IPS DF 4.7 (cell line): ENCODE results near the gene PLEKHM1.

Experiments
- DNase-seq: peaks from one replicate; pipeline ENCODE4 v3.0.0-alpha.2; 2013; ENCODE audit warnings: low spot score; ENCODE audit errors: extremely low read depth

PLEKHM1 gene

DNA sequence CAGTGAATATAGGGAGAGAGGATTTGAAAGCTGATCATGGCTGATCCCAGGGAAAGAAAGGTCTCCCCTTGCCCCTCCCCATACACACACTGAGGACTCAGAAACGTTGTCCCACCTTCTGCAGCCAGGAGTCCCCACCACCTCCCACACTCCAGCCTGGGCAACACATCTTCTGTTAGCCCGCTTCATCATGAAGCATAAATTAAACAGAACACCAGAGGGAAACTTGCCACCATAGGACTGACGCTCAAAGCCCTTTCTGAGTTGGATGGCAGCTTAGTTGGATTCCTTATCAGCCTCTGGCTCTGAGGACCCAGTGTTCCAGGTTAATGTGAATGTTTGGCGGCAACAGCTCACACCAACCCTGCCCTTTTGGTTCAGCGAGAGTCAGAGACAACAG is 91.7 kb downstream of the PLEKHM1 start:
- DNase-seq = no peak

DNA sequence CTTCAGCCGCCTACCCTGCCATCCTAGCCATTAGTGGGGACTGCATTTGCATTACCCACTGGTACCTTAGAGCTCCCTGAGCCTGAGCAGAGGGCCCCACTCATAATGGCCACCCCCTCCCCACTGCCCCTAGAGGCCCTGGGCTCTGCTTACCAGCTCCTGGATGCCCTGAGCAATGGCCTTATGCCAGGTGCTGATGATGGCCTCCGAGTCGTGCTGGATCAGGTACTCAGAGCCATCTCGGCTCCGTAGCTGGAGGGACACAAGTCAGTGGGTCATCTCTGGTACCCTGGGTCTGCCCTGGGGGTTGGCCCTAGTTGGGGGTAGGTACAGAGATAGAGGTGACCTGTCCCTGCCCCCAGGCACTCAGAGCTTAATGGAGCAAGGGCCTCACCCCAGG is 92.7 kb downstream of the PLEKHM1 start:
- DNase-seq = no peak

DNA sequence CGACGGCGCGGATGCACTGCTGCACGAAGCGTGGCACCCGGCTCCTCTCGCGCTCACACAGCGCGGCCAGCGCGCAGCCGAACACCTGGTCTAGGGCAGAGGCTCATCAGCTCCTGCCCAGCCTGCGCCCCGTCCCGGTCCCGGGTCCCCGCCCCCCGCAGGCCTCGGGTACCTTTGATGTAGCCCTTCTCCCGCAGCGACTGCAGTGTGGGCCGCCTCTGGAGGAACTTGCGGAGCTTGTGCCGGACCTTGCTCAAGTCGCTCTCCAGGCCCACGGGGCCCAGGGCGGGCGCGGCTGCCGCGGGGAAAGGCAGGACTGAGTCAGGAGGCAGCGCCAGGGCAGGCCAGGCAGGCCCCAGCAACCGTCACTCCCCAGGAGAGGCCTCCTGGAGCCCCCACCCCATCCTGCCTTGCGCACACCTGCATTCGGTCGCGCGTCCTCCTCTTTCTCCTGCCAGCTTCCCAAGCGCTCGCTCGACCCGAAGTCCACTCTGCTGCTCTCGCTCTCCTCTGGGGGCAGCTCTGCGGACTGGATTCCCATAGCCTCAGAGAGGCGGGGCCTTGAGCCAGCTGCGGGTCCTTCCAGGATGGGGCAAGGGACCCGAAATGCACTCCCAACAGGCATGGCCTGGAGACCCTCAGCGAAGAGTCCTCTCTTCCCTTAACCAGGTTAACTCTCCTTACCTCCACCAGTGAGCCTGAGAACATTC is 93.9 kb downstream of the PLEKHM1 start:
- no peak for DNase-seq

DNA sequence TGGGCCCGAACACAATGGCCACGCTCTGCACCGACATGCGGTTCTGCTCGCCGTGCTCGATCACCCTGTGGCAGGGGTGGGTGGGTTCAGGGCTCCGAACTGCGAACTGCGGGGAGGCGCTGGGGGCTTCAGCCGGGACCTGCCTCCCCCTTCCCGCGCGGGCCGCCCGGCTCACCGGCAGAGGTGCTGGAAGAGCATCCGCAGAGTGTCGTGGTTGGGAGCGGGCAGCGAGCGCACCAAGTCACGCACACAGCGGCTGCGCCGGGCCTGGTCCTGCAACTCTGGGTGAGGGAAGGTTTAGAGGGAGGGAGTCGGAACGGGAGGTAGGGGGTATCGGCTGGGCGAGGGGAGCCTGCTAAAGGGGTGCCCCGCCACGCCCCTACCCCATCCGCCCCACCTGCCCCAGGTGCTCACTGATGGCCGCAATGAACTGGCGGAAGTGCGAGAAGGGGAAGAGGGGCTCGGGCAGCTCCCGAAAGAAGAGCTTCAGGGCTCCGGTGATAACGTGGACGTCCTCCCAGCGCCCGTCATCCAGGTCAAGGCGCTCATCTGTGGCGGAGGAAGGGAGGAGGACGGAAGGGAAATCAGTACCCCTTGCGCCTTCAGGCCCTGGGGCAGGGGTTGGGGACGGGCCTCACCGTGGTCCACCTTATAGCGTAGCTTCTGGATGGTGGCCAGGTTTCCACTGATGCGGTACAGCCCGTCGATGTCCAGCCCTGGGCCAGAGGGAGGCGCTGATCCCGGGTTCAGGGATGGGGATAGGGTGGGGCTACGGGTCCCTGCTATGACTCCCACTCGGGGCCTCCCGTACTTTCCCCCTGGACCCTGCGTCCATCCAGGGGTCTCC is 94.7 kb downstream of the PLEKHM1 start:
- DNase-seq = no peak

DNA sequence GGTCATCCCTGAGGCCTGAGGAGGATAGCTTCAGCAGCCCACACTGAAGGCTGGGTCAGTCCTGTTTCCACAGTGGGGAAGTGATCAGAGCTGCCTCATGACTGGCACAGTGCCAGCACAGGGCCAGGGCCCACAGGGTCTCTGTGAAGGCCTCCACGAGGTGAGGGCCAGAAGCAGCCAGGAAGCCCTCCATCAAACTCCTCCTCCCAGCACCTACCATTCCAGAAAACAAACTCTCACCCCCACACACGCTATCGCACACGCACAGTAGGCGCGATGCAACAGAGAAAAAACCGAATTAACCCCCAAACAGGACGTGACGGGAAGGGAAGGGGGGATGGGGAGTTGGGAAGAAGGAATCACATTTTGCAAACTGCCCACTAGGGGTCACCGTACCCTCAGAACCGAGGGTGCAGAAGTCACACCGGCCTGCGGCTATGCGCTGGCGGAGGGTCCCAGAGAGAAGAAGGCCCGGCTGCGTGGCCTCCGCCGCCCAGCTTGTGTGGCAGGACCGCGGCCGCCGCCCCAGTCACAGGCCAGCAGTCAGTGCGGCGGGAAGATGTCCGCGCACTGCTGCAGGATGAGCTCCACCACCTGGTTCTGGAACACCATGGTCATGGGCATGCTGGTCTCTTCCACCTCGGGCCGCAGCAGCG is 95.5 kb downstream of the PLEKHM1 start:
- DNase-seq = peak; percentile 85

- DNase-seq = no peak
Measured at GRCh38 chr17:45394564-45394912, 96.0 kb downstream of the PLEKHM1 start.

DNA sequence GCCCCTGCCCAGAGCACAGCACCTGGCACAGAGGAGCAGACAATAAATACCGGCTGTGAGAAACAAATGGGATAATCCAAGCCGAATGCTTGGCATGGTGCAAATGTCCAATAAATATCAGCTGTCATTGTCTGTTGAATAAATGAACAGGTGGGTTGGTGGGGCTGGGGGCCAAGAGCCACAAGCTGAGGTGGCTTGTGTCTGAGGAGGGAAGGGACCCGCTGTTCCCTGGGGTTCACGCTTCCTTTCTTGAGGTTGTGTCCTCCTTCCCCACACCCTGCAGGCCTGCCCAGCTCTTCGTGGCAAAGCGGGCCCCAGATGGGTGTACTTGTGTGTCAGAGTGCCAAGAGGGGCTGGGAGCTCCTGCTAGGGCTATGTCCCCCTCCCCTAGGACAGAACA is 96.4 kb downstream of the PLEKHM1 start:
- DNase-seq = no peak

DNA sequence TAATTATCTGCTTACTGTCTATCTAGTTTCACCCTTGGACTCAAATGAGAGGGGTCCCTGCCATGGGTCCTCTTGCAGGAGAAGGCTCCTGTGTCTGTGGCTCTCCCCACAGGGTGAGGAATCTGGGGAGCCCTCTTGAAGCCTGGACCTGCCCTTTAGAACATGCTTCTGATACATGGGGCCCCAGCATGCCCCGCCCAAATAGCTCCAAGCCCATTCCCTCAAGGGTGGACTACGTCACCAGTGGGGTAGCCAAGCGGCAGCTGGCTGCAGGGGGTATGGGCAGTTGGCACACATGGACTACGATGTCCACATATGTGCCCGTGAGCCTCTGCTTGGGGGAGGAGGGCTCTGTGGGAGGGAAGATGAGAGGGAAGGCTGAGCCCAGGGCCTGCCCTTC is 97.1 kb downstream of the PLEKHM1 start:
- no peak for DNase-seq

GRCh38 chr17:45391918-45392317 is 98.6 kb downstream of the PLEKHM1 start:
- DNase-seq = no peak

DNA sequence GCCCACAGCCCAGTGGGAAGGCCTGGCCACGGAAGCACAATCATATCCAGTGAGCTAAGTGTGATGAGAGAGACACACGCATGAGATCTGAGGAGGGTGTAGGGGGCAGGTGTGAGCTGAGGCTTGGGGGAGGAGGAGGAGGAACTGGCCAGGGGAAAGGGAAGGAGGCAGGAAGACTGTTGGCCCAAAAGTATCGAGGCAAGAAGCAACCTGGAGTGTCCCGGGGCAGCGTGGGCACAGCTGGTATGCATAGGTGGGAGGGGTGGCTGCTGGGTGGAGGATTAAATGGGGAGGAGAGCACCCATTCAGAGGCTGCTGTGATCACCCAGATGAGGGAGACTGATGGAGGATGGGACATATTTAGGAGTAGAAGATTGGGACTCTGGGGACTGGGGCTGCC is 99.2 kb downstream of the PLEKHM1 start:
- DNase-seq = no peak

- no peak for DNase-seq
Measured at GRCh38 chr17:45389354-45389753, 101.2 kb downstream of the PLEKHM1 start.

- DNase-seq = no peak
Measured at GRCh38 chr17:45388604-45389325, 101.8 kb downstream of the PLEKHM1 start.

DNA sequence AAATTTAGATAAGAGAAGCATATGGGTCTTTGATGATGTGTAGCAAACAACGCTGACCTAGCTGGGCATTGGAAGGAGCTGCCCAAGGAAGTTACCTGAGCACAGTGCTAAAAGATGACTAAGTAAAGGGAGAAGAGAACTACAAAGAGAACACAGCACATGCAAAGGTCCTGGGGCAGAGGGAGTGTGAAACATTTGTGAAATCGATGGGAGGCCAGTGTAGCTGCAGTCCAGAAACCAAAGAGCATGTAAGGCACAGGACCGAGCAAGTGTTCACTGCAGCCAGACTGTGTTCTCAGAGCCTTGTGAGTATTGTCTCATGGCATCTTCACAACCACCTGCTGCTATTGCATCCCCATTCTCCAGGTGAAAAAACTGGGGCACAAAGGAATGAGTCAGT is 102.8 kb downstream of the PLEKHM1 start:
- no peak for DNase-seq

DNA sequence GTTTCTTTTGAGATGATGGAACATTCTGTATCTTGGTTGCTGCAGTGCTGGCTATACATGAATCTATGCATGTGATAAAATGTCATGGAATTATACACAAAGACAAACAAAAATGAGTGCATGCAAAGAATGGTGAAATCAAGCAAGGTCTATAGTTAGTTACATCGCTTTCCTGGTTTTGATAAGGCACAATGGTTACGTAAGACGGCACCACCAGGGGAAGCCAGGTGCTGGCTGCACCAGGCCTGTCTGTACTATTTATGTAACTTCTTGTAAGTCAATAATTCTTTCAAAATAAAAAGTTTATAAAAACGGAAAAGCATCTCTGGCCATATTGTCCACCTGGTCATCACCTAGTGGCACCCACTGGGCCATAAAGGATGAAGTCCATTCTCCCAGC is 104.3 kb downstream of the PLEKHM1 start:
- DNase-seq = no peak
